RWPE1 (cell line): Measurements from ENCODE around the gene HDGF.

ENCODE experiments used
- CTCF ChIA-PET: fragments of 350-600 bp; sonication (Branson Sonifier 250); formaldehyde crosslinking; extraction: SDS; loops from one replicate; lab custom pipeline; 2021; lab: Yijun Ruan, JAX
- POLR2A ChIA-PET: fragments of 400-600 bp; formaldehyde crosslinking; extraction: SDS; loops from one replicate; lab custom pipeline; 2020; ENCODE audit warnings: antibody characterized with exemption; ENCODE audit not compliant: low non-redundant PET; lab: Yijun Ruan, JAX
- DNase-seq: peaks from one replicate; pipeline ENCODE4 v3.0.0; 2012; ENCODE audit warnings: low spot score
- H3K27ac ChIP-seq: fragments of 450-650 bp; 2 replicates; pipeline ENCODE4 v1.5.1; 2017
- TF ChIP-seq, protein P1 (sequence below): fragments of 450-650 bp; conservative IDR thresholded peaks from 2 replicates; pipeline ENCODE4 v1.5.1; 2017; ENCODE audit warnings: low read depth, mild to moderate bottlenecking

Gene HDGF

DNA sequence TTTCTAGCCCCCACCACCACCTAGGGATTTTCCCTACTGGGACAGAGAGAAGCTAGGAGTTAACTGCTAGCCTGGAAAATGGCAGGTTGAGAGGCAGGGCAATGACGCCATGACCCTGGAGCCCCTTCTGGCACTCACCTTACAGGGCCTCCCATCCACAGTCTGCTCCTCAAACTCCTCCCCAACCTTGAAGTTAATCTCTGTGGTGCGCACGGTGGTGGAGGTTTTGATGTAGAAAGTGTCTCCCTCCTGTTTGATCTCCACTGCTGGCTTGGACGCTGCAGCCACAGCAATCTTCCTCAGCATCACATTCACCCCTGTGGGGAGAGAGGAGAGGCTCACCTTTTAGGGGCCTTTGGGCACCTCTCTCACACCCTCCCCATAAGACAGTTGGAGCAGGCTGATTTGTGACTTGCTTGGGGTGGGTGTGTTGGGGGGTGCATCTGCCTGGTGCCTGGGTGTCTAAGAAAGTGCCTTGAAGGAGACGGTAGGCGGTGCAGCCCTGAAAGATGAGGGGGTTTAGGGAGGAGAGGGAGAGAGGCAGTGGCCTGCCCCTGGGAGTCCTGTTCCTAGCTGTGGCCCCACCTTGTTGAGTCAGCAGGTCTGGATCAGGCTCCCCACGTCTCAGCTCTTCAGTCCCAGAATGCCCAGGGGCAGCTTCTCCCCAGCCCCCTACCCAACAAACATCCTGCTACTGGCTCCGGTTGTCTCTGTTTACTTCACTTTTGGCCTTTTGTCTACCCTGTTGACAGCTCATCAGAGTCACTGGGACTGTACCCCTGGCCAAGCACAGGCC, 50.5 kb downstream of the HDGF start:
- ChIA-PET POLR2A (no interaction called here), CTCF (interaction anchor here (0.9 to 17.0 kb wide), 3 partner anchors 10 to 25 kb away, joined by 4 to 225 read pairs (median 15); no protein-coding TSS in a partner anchor)
- peak overlapping the region; percentile 47 for H3K27ac ChIP-seq
- DNase-seq: no peak
- TF ChIP-seq, protein P1, sequence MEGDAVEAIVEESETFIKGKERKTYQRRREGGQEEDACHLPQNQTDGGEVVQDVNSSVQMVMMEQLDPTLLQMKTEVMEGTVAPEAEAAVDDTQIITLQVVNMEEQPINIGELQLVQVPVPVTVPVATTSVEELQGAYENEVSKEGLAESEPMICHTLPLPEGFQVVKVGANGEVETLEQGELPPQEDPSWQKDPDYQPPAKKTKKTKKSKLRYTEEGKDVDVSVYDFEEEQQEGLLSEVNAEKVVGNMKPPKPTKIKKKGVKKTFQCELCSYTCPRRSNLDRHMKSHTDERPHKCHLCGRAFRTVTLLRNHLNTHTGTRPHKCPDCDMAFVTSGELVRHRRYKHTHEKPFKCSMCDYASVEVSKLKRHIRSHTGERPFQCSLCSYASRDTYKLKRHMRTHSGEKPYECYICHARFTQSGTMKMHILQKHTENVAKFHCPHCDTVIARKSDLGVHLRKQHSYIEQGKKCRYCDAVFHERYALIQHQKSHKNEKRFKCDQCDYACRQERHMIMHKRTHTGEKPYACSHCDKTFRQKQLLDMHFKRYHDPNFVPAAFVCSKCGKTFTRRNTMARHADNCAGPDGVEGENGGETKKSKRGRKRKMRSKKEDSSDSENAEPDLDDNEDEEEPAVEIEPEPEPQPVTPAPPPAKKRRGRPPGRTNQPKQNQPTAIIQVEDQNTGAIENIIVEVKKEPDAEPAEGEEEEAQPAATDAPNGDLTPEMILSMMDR: no peak

GRCh38 chr1:156698995-156699394, 52.5 kb downstream of the HDGF start:
- ChIA-PET CTCF (interaction anchor here (0.7 to 1.0 kb wide), 2 partner anchors 9 to 27 kb away, joined by 3 read pairs; no protein-coding TSS in a partner anchor), POLR2A (no interaction called here)
- TF ChIP-seq, protein P1: no peak
- no peak for DNase-seq
- H3K27ac ChIP-seq: peak overlapping the region; percentile 18; the same call in 1 of the 2 replicates

- H3K27ac ChIP-seq: peak overlapping the region; percentile 30; the same call in 1 of the 2 replicates
- ChIA-PET CTCF (no interaction called here), POLR2A (no interaction called here)
- no peak for DNase-seq
- TF ChIP-seq, protein P1: no peak
Observed at GRCh38 chr1:156697481-156697880, 54.0 kb downstream of the HDGF start.

DNA sequence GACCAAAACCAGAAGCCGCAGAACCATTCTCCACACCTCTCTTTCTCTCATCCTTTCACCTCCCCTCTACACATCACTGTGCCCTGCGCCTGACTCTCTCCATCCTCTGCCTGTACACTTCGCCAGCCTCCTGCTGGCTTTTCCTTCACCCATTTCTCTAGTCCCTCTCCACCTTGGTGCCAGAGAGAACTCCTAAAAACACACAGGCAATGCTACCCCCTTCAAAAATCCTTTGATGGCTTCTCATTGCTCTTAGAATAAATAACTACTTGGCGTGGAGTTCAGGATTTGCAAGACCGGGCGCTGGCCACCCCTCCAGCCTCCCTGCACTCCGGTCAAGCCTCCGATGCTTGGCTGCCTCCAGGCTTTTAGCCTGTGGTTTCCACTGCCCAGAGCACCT, 54.7 kb downstream of the HDGF start:
- CTCF ChIA-PET: no interaction called here
- TF ChIP-seq, protein P1: no peak
- peak overlapping the region; percentile 30 for H3K27ac ChIP-seq
- POLR2A ChIA-PET: no interaction called here
- DNase-seq: no peak

- ChIA-PET POLR2A (no interaction called here), CTCF (interaction anchor here (0.6 to 8.7 kb wide), 2 partner anchors 14 to 25 kb away, joined by 5 to 225 read pairs; partner anchors contain the start of gene CRABP2)
- peak overlapping the region; percentile 82 for H3K27ac ChIP-seq
- no peak for DNase-seq
- TF ChIP-seq, protein P1: no peak
Observed at GRCh38 chr1:156694690-156694962, 56.8 kb downstream of the HDGF start.

- DNase-seq: no peak
- ChIA-PET CTCF (interaction anchor here (0.6 to 8.7 kb wide), 4 partner anchors 10 to 67 kb away, joined by 4 to 225 read pairs (median 6); partner anchors contain the start of gene CRABP2), POLR2A (no interaction called here)
- peak overlapping the region; percentile 82 for H3K27ac ChIP-seq
- TF ChIP-seq, protein P1: no peak
Observed at GRCh38 chr1:156693848-156694689, 57.4 kb downstream of the HDGF start.
